HG03469 (cell line): ENCODE measurements around the gene DDX3X.
"Not testable (repeated sequence)": the region's sequence is repeated elsewhere in the genome, so short reads cannot be mapped to it uniquely, and the experiment has no call there.

ENCODE experiments used
- ATAC-seq: cut with Tn5 transposase; IDR thresholded peaks from one replicate; pipeline ENCODE4 v1.9.1; 2021; ENCODE audit warnings: mild to moderate bottlenecking, moderate library complexity, moderate number of reproducible peaks; ENCODE audit not compliant: unreplicated experiment

Gene DDX3X

DNA sequence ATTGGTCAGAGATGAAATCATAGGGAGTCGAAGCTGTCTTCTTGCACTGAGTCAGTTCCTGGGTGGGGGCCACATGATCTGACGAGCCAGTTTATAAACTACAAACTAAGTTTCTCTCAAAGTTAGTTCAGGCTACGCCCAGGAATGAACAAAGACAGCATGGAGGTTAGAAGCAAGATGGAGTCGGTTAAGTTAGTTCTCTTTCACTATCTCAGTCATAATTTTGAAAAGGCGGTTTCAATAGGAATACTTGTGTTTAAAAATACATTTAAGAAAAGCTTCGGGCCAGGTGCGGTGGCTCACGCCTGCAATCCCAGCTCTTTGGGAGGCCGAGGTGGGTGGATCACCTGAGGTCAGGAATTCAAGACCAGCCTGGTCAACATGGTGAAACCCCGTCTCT lies 77.3 kb downstream of the DDX3X start:
- ATAC-seq: not testable (repeated sequence)

DNA sequence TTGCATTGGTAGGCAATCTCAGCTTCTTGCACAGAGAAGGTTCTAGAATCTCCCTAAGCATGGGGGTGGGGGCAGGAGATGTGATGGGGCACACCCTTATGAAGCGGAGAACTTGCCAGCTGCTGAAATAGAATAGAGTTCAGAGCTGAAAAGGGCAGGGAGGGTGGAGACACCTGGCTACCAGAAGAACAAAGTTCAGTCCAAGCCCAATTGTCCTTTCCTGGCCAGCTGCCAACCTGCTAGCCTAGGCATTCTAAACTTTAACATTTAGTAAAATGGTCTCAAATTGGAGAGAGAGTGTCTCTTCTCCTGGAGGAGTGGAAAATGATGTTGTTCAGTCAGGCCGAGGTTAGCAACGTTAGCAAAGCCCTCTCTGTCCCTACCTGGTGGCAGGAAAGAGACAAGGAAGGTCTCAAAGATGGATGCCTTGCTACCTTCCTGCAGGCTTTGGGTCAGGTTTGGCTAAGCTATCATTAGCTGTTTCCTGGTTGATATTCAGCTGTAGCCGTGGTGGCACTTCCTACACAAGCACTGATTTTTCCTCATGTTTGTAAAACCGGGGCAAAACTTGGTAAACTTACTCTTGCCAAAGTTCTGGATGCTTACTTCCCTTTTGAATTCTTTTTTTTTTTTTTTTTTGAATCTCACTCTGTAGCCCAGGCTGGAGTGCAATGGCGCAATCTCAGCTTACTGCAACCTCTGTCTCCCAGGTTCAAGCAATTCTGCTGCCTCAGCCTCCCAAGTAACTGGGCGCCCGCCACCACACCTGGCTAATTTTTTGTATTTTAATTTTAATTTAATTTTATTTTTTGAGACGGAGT lies 78.5 kb downstream of the DDX3X start:
- no peak for ATAC-seq
